Measurements from ENCODE around the gene RAB28.

The RAB28 gene

DNA sequence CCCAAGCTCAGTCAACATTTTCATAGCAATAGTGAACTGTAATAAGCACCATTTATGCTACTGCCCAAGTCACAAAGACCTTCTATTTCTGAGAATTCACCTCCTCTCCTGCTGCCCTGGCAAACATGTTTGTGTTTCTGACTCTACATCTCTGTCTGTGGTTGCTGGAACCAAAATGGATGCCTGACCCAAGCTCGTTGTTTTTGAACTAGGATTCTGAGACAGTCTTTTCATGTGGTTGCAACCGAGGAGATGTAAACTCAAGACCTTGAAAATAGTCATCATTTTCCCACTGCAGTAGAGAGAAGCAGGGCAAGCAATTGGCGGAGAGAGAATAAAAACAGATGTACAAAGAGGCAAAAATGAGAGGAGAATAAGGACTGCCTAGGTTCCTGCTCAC lies 160.2 kb downstream of the RAB28 start:
- no peak for ATAC-seq
- TF ChIP-seq ZC3H10 (CRISPR knock-in tag; IDR thresholded peaks at IDR 0.05), result no peak
- no peak for TF ChIP-seq ESRRG (CRISPR knock-in tag; IDR thresholded peaks at IDR 0.05)
- TF ChIP-seq ARNTL (CRISPR knock-in tag; IDR thresholded peaks at IDR 0.05; ENCODE audit: borderline replicate concordance, low read depth), result no peak
- no peak for TF ChIP-seq TCF4 (CRISPR knock-in tag; IDR thresholded peaks at IDR 0.05; ENCODE audit: borderline replicate concordance)
- no peak for TF ChIP-seq RARB (CRISPR knock-in tag; IDR thresholded peaks at IDR 0.05)
- TF ChIP-seq, protein P1, sequence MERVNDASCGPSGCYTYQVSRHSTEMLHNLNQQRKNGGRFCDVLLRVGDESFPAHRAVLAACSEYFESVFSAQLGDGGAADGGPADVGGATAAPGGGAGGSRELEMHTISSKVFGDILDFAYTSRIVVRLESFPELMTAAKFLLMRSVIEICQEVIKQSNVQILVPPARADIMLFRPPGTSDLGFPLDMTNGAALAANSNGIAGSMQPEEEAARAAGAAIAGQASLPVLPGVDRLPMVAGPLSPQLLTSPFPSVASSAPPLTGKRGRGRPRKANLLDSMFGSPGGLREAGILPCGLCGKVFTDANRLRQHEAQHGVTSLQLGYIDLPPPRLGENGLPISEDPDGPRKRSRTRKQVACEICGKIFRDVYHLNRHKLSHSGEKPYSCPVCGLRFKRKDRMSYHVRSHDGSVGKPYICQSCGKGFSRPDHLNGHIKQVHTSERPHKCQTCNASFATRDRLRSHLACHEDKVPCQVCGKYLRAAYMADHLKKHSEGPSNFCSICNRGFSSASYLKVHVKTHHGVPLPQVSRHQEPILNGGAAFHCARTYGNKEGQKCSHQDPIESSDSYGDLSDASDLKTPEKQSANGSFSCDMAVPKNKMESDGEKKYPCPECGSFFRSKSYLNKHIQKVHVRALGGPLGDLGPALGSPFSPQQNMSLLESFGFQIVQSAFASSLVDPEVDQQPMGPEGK (CRISPR knock-in tag; IDR thresholded peaks at IDR 0.05; ENCODE audit: borderline replicate concordance), result no peak
- TF ChIP-seq ISL1 (CRISPR knock-in tag; IDR thresholded peaks at IDR 0.05), result no peak
- TF ChIP-seq TOX (CRISPR knock-in tag; IDR thresholded peaks at IDR 0.05; ENCODE audit: borderline replicate concordance), result no peak
- TF ChIP-seq, protein P2, sequence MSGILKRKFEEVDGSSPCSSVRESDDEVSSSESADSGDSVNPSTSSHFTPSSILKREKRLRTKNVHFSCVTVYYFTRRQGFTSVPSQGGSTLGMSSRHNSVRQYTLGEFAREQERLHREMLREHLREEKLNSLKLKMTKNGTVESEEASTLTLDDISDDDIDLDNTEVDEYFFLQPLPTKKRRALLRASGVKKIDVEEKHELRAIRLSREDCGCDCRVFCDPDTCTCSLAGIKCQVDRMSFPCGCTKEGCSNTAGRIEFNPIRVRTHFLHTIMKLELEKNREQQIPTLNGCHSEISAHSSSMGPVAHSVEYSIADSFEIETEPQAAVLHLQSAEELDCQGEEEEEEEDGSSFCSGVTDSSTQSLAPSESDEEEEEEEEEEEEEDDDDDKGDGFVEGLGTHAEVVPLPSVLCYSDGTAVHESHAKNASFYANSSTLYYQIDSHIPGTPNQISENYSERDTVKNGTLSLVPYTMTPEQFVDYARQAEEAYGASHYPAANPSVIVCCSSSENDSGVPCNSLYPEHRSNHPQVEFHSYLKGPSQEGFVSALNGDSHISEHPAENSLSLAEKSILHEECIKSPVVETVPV (CRISPR knock-in tag; IDR thresholded peaks at IDR 0.05), result no peak
- TF ChIP-seq CSDC2 (CRISPR knock-in tag; IDR thresholded peaks at IDR 0.05), result no peak
- TF ChIP-seq ZNF70 (CRISPR knock-in tag; IDR thresholded peaks at IDR 0.05), result no peak
- TF ChIP-seq GLIS3 (CRISPR knock-in tag; IDR thresholded peaks at IDR 0.05), result no peak
- TF ChIP-seq SNAI2 (CRISPR knock-in tag; IDR thresholded peaks at IDR 0.05), result no peak
- no peak for TF ChIP-seq ZFP3 (CRISPR knock-in tag; IDR thresholded peaks at IDR 0.05)
- TF ChIP-seq BACH2 (CRISPR knock-in tag; IDR thresholded peaks at IDR 0.05; ENCODE audit: borderline replicate concordance), result no peak

DNA sequence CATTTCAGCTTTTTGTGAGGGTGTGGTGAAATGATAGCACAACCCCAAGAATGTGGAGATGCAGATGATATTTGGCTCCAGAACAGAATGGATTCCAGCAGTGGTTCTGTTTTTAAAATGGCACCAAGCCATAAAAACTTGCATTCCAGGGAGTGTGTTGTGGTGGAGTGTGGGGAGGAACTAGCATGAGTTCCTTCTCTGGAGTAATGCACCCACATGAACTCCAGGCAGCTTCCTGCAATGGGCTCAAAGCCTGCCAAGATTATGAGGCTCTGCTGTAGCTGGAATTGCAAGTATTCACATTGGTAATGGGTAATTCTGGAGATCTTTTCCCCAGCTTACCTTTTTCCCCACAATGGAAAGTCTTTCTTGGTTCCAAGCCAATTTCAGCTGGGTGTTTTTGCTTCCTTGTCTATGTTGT lies 161.4 kb downstream of the RAB28 start:
- ATAC-seq, result no peak
- no peak for TF ChIP-seq ARNTL (CRISPR knock-in tag; IDR thresholded peaks at IDR 0.05; ENCODE audit: borderline replicate concordance, low read depth)
- no peak for TF ChIP-seq OSR1 (CRISPR knock-in tag; IDR thresholded peaks at IDR 0.05)
- TF ChIP-seq ZNF70 (CRISPR knock-in tag; IDR thresholded peaks at IDR 0.05), result no peak
- TF ChIP-seq ZFP30 (CRISPR knock-in tag; IDR thresholded peaks at IDR 0.05), result no peak
- TF ChIP-seq, protein P3, sequence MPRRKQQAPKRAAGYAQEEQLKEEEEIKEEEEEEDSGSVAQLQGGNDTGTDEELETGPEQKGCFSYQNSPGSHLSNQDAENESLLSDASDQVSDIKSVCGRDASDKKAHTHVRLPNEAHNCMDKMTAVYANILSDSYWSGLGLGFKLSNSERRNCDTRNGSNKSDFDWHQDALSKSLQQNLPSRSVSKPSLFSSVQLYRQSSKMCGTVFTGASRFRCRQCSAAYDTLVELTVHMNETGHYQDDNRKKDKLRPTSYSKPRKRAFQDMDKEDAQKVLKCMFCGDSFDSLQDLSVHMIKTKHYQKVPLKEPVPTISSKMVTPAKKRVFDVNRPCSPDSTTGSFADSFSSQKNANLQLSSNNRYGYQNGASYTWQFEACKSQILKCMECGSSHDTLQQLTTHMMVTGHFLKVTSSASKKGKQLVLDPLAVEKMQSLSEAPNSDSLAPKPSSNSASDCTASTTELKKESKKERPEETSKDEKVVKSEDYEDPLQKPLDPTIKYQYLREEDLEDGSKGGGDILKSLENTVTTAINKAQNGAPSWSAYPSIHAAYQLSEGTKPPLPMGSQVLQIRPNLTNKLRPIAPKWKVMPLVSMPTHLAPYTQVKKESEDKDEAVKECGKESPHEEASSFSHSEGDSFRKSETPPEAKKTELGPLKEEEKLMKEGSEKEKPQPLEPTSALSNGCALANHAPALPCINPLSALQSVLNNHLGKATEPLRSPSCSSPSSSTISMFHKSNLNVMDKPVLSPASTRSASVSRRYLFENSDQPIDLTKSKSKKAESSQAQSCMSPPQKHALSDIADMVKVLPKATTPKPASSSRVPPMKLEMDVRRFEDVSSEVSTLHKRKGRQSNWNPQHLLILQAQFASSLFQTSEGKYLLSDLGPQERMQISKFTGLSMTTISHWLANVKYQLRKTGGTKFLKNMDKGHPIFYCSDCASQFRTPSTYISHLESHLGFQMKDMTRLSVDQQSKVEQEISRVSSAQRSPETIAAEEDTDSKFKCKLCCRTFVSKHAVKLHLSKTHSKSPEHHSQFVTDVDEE (CRISPR knock-in tag; IDR thresholded peaks at IDR 0.05), result no peak
- TF ChIP-seq ZNF565 (CRISPR knock-in tag; conservative IDR thresholded peaks at IDR 0.05; ENCODE audit: low read depth), result no peak
- TF ChIP-seq CSDC2 (CRISPR knock-in tag; IDR thresholded peaks at IDR 0.05), result no peak
- TF ChIP-seq TCF4 (CRISPR knock-in tag; IDR thresholded peaks at IDR 0.05; ENCODE audit: borderline replicate concordance), result no peak
- TF ChIP-seq BACH2 (CRISPR knock-in tag; IDR thresholded peaks at IDR 0.05; ENCODE audit: borderline replicate concordance), result no peak
- TF ChIP-seq ZFP3 (CRISPR knock-in tag; IDR thresholded peaks at IDR 0.05), result no peak
- TF ChIP-seq, protein P4, sequence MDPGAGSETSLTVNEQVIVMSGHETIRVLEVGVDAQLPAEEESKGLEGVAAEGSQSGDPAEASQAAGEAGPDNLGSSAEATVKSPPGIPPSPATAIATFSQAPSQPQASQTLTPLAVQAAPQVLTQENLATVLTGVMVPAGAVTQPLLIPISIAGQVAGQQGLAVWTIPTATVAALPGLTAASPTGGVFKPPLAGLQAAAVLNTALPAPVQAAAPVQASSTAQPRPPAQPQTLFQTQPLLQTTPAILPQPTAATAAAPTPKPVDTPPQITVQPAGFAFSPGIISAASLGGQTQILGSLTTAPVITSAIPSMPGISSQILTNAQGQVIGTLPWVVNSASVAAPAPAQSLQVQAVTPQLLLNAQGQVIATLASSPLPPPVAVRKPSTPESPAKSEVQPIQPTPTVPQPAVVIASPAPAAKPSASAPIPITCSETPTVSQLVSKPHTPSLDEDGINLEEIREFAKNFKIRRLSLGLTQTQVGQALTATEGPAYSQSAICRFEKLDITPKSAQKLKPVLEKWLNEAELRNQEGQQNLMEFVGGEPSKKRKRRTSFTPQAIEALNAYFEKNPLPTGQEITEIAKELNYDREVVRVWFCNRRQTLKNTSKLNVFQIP (CRISPR knock-in tag; IDR thresholded peaks at IDR 0.05; ENCODE audit: borderline replicate concordance, low read depth), result no peak
- no peak for TF ChIP-seq TOX (CRISPR knock-in tag; IDR thresholded peaks at IDR 0.05; ENCODE audit: borderline replicate concordance)
